Muscle of leg (tissue), 11 donors: ENCODE results near the gene F12. TPM values are rescaled to one million over a fixed set of nuclear protein-coding genes. Genes with fewer than 3 reads are reported as not detected.

Experiments
- DNase-seq: peaks from one replicate; pipeline ENCODE4 v3.0.0; 2013
- H3K27ac ChIP-seq: one replicate; pipeline ENCODE4 v1.5.1; 2013; ENCODE audit warnings: mild to moderate bottlenecking, low read length, control low read depth
- H3K27me3 ChIP-seq: one replicate; pipeline ENCODE4 v1.6.1; 2013; ENCODE audit warnings: low read length; ENCODE audit not compliant: control insufficient read depth, insufficient read depth
- H3K36me3 ChIP-seq: one replicate; pipeline ENCODE4 v1.6.1; 2013; ENCODE audit warnings: low read length; ENCODE audit not compliant: control insufficient read depth, insufficient read depth
- H3K4me1 ChIP-seq: one replicate; pipeline ENCODE4 v1.6.1; 2013; ENCODE audit warnings: low read length; ENCODE audit not compliant: control insufficient read depth, insufficient read depth
- H3K4me3 ChIP-seq: one replicate; pipeline ENCODE4 v1.5.1; 2013; ENCODE audit warnings: low read length, control low read depth
- H3K9me3 ChIP-seq: replicated peaks from 2 replicates; pipeline ENCODE4 v1.6.1; 2013; ENCODE audit warnings: low read depth, low read length; ENCODE audit not compliant: control insufficient read depth
- WGBS: methylation state at CpG from one replicate; pipeline ENCODE4 v1.1.5; 2013; ENCODE audit warnings: missing lambda C conversion rate; ENCODE audit not compliant: insufficient coverage; 5-methylcytosine and 5-hydroxymethylcytosine counted together
- polyA plus RNA-seq, 8 donors: library from polyadenylated mRNA; unstranded; fragments of 120-200 nt; gene quantifications; one replicate each; pipeline versions ENCODE4 v1.2.1 to v1.2.3, GENCODE V29; 2013; ENCODE audit warnings: inconsistent platforms in 1 of 8, low replicate concordance in 1 of 8; ENCODE audit not compliant: insufficient read length in 8 of 8, insufficient read depth in 1 of 8
- total RNA-seq: library from RNA; stranded (reverse); fragments of 120-200 nt; gene quantifications from one replicate; pipeline ENCODE4 v1.2.4, GENCODE V29; 2013

The F12 gene
- total and polyA plus RNA-seq, 9 donors: 0.14 to 1.0 (median 0.44) TPM; not detected in 1

- Histone ChIP-seq H3K27ac (no peak overlapping the region), H3K36me3 (no peaks in the 10 kb centered on the region), H3K27me3 (peaks cover 64% of the 10 kb centered on the region), H3K4me3 (no peak overlapping the region), H3K9me3 (no peaks in the 10 kb centered on the region), H3K4me1 (peaks cover 36% of the 10 kb centered on the region)
- 100% methylated on average over 1 of the region's 2 CpGs for whole genome bisulfite sequencing
- DNase-seq: no peak
Observed at GRCh38 chr5:177405312-177405711, 4.1 kb downstream of the F12 start.

- WGBS: 23% methylated on average over 14 of the region's 16 CpGs
- peak overlapping the region; percentile 50 for H3K4me3 ChIP-seq
- no peak overlapping the region for H3K27ac ChIP-seq
- H3K36me3 ChIP-seq: no peaks in the 10 kb centered on the region
- peaks cover 70% of the 10 kb centered on the region for H3K27me3 ChIP-seq
- H3K9me3 ChIP-seq: no peaks in the 10 kb centered on the region
- DNase-seq: no peak
- H3K4me1 ChIP-seq: peaks cover 40% of the 10 kb centered on the region
Observed at GRCh38 chr5:177404641-177405179, 4.7 kb downstream of the F12 start.

DNA sequence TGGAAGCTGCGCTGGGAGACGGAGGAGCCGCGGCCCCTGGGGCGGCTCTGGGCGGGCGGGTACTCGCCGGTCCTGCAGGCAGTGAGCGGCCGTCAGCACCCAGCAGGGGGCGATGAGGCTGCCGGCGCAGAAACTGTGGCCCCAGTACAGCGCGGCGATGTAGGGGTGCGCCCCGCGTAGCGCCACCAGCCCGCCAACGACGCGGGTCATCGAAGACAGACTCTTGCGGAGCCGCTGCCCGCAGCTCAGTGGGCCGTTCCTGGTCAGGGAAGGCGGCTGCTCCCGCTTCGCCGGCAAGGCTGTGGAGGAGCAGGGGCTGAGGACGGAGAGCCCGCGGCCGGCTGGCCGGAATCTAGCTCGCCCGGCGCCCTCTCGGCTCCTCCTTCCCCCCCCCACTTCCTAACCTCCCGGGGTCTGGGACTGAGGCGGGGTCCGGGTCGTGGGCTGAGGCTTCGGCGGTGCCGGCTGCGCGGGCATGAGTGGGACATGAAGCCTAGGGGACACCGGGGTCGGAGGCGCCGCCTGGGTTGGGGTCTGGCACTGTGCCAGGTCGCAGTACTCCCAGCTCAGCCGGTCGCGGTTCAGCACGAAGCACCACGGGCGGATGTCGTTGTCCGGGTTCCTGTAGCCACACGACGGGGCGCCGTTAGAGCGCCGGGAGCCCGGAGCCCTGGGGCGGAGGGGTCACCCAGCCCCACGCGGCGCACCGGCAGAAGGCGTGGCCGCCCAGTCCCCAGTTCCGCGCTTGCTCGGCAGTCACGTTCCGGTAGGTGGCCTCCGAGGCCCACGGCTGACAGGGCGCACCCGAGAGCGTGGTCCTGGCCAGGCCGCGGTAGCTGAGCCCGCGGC lies 5.3 kb downstream of the F12 start:
- Histone ChIP-seq H3K9me3 (no peaks in the 10 kb centered on the region), H3K36me3 (no peaks in the 10 kb centered on the region), H3K27ac (no peak overlapping the region), H3K4me3 (peak overlapping the region; percentile 50), H3K4me1 (peaks cover 40% of the 10 kb centered on the region), H3K27me3 (peaks cover 74% of the 10 kb centered on the region)
- WGBS: under 1% methylated on average over 72 of the region's 93 CpGs
- DNase-seq: peak; percentile 89

- no peak for DNase-seq
- Histone ChIP-seq H3K4me3 (peak overlapping the region; percentile 50), H3K4me1 (peaks cover 40% of the 10 kb centered on the region), H3K27ac (no peak overlapping the region), H3K36me3 (no peaks in the 10 kb centered on the region), H3K27me3 (peaks cover 81% of the 10 kb centered on the region), H3K9me3 (no peaks in the 10 kb centered on the region)
- WGBS: 2% methylated on average over 56 of the region's 61 CpGs
Observed at GRCh38 chr5:177403102-177403791, 6.1 kb downstream of the F12 start.

- peak; percentile 37 for DNase-seq
- H3K4me3 ChIP-seq: no peak overlapping the region
- H3K4me1 ChIP-seq: peaks cover 40% of the 10 kb centered on the region
- no peaks in the 10 kb centered on the region for H3K9me3 ChIP-seq
- H3K36me3 ChIP-seq: no peaks in the 10 kb centered on the region
- WGBS: 5% methylated on average over 38 of the region's 49 CpGs
- peaks cover 86% of the 10 kb centered on the region for H3K27me3 ChIP-seq
- no peak overlapping the region for H3K27ac ChIP-seq
Observed at GRCh38 chr5:177402271-177403043, 6.9 kb downstream of the F12 start.

DNA sequence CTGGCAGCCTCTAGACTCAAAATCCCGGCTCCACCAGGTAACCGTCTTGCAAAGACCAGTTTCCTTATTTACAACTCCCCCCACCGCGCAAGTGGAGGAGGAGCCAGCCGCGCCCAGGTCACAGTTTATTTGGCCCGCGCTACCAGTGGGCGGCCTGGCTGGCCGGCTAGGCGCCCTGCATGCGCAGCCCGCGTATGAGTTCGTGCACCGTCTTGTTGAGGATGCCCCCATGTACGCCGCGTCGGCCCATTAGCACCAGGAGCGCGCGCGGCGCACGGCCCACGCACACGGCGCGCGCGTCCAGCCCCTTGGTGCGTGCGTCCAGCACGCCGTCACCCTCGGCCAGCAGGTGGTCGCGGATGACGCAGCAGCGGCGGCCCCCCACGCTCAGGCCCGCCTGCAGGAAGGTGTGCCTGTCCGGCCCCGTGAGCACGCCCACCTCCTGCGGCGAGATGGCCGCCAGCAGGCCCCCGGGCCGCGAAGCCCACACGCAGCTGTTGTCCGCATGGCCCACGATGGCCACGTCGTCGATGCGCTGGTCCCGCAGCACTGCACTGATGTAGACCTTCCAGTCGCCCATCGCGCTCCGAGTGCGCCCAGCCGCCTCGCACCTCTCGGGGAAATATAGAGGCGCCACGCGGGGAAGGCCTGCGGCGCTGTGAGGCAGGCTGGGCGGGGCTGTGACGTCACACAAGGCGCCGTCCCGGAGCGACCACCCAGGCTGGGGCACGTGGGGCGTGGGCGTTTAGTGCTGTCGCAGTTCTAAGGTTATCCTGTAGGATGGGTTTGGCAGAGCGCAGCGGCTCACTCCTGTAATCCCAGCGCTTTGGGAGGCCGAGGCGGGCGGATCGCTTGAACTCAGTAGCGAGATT lies 9.1 kb downstream of the F12 start, which contains the start of gene PFN3:
Gene PFN3 (minus strand): TSS at position 665 of the 872 bp plus-strand sequence. CDS start 85 bp downstream, at position 580.
- peak; percentile 52 for DNase-seq
- WGBS: 3% methylated on average over 84 of the region's 92 CpGs
- Histone ChIP-seq H3K4me1 (peaks cover 40% of the 10 kb centered on the region), H3K9me3 (no peaks in the 10 kb centered on the region), H3K4me3 (no peak within 1 kb of the TSS), H3K36me3 (no peaks in the 10 kb centered on the region), H3K27ac (no peak within 1 kb of the TSS), H3K27me3 (peaks cover 97% of the 10 kb centered on the region)

- 84% methylated on average over 12 of the region's 16 CpGs for WGBS
- no peak overlapping the region for H3K27ac ChIP-seq
- H3K4me3 ChIP-seq: no peak overlapping the region
- H3K4me1 ChIP-seq: peaks cover 17% of the 10 kb centered on the region
- no peaks in the 10 kb centered on the region for H3K9me3 ChIP-seq
- no peak for DNase-seq
- no peaks in the 10 kb centered on the region for H3K36me3 ChIP-seq
- peaks cover 80% of the 10 kb centered on the region for H3K27me3 ChIP-seq
Observed at GRCh38 chr5:177397875-177398390, 11.4 kb downstream of the F12 start.

- H3K4me3 ChIP-seq: no peak overlapping the region
- 93% methylated on average over 3 of the region's 10 CpGs for WGBS
- no peaks in the 10 kb centered on the region for H3K36me3 ChIP-seq
- H3K27ac ChIP-seq: no peak overlapping the region
- peaks cover 8% of the 10 kb centered on the region for H3K4me1 ChIP-seq
- H3K9me3 ChIP-seq: no peaks in the 10 kb centered on the region
- no peak for DNase-seq
- H3K27me3 ChIP-seq: peaks cover 69% of the 10 kb centered on the region
Observed at GRCh38 chr5:177396807-177397206, 12.6 kb downstream of the F12 start.

- no peaks in the 10 kb centered on the region for H3K36me3 ChIP-seq
- WGBS: 21% methylated on average over 3 of the region's 8 CpGs
- no peak for DNase-seq
- H3K4me3 ChIP-seq: no peak overlapping the region
- peaks cover 62% of the 10 kb centered on the region for H3K27me3 ChIP-seq
- no peaks in the 10 kb centered on the region for H3K9me3 ChIP-seq
- H3K4me1 ChIP-seq: peaks cover 8% of the 10 kb centered on the region
- no peak overlapping the region for H3K27ac ChIP-seq
Observed at GRCh38 chr5:177396078-177396477, 13.3 kb downstream of the F12 start.
